Measurements from ENCODE around the gene GPR176. TPM values are rescaled to one million over a fixed set of nuclear protein-coding genes. Genes with fewer than 3 reads are reported as not detected.

The GPR176 gene
- total RNA-seq, 1 donor from 2014 or later = 4.2 TPM

- Mint-ChIP-seq H3K36me3 (ENCODE audit: low read depth) (peaks cover 14% of the 10 kb centered on the region), H3K27ac (ENCODE audit: unreplicated experiment) (no peak overlapping the region), H3K4me3 (no peak overlapping the region), H3K4me1 (no peaks in the 10 kb centered on the region), H3K27me3 (ENCODE audit: low read depth) (no peaks in the 10 kb centered on the region), H3K9me3 (no peaks in the 10 kb centered on the region)
- TF ChIP-seq, protein P1, sequence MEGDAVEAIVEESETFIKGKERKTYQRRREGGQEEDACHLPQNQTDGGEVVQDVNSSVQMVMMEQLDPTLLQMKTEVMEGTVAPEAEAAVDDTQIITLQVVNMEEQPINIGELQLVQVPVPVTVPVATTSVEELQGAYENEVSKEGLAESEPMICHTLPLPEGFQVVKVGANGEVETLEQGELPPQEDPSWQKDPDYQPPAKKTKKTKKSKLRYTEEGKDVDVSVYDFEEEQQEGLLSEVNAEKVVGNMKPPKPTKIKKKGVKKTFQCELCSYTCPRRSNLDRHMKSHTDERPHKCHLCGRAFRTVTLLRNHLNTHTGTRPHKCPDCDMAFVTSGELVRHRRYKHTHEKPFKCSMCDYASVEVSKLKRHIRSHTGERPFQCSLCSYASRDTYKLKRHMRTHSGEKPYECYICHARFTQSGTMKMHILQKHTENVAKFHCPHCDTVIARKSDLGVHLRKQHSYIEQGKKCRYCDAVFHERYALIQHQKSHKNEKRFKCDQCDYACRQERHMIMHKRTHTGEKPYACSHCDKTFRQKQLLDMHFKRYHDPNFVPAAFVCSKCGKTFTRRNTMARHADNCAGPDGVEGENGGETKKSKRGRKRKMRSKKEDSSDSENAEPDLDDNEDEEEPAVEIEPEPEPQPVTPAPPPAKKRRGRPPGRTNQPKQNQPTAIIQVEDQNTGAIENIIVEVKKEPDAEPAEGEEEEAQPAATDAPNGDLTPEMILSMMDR (conservative IDR thresholded peaks at IDR 0.05) = no peak
- no peak for DNase-seq (ENCODE audit: low read depth, low spot score)
These were observed 41.0 kb upstream of the GPR176 start for GRCh38 chr15:39961051-39961450.

GRCh38 chr15:39960411-39960810 lies 40.3 kb upstream of the GPR176 start:
- no peaks in the 10 kb centered on the region for H3K9me3 Mint-ChIP-seq
- no peaks in the 10 kb centered on the region for H3K27me3 Mint-ChIP-seq (ENCODE audit: low read depth)
- no peak for DNase-seq (ENCODE audit: low read depth, low spot score)
- peaks cover 10% of the 10 kb centered on the region for H3K36me3 Mint-ChIP-seq (ENCODE audit: low read depth)
- TF ChIP-seq, protein P1 (conservative IDR thresholded peaks at IDR 0.05) = no peak
- H3K4me1 Mint-ChIP-seq = no peaks in the 10 kb centered on the region
- H3K4me3 Mint-ChIP-seq = no peak overlapping the region
- H3K27ac Mint-ChIP-seq (ENCODE audit: unreplicated experiment) = no peak overlapping the region

DNA sequence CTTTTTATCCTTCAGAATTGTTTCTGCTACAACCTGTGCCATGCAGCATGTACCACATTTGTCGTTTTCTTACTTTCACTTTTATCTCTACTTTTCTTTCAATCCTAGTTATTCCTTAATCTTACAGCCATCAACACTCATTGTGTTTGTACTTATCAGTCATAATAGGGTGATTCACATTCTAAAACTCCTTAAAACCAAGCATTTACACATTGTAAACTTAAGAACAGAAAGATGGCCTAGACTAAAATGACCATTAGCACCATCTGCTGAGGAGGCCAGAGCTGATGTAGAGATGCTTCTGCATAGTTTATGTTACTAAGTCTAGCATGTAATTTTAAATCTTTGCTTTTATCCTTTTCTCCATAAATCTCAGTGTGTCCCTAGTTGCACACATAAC lies 39.3 kb upstream of the GPR176 start:
- Mint-ChIP-seq H3K9me3 (no peaks in the 10 kb centered on the region), H3K4me3 (no peak overlapping the region), H3K36me3 (ENCODE audit: low read depth) (peaks cover 10% of the 10 kb centered on the region), H3K27me3 (ENCODE audit: low read depth) (no peaks in the 10 kb centered on the region), H3K4me1 (no peaks in the 10 kb centered on the region), H3K27ac (ENCODE audit: unreplicated experiment) (no peak overlapping the region)
- TF ChIP-seq, protein P1 (conservative IDR thresholded peaks at IDR 0.05) = no peak
- no peak for DNase-seq (ENCODE audit: low read depth, low spot score)

- Mint-ChIP-seq H3K4me1 (no peaks in the 10 kb centered on the region), H3K27ac (ENCODE audit: unreplicated experiment) (no peak overlapping the region), H3K27me3 (ENCODE audit: low read depth) (no peaks in the 10 kb centered on the region), H3K4me3 (no peak overlapping the region), H3K9me3 (no peaks in the 10 kb centered on the region), H3K36me3 (ENCODE audit: low read depth) (peaks cover 11% of the 10 kb centered on the region)
- DNase-seq (ENCODE audit: low read depth, low spot score) = no peak
- TF ChIP-seq, protein P1 (conservative IDR thresholded peaks at IDR 0.05) = no peak
These were observed 37.4 kb upstream of the GPR176 start for GRCh38 chr15:39957481-39957880.

DNA sequence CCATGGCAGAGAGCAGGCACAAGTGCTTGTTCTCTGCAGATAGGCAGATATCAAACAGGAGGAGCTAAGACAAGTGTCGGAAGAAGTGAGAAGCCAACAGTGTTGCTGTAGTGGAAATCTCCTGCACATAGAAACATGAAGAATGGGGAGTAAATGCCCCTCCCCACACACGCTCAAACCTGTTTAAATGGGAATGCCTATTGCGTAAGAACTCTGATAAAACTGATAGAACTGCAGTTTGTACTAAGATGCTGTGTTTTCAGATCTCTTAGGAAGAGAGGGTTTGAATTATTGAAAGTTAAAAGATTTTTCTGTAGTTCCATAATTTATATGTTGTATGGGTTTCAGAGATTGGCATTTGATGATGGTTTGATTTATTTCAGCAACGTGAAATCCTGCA lies 33.5 kb upstream of the GPR176 start:
- Mint-ChIP-seq H3K27me3 (ENCODE audit: low read depth) (no peaks in the 10 kb centered on the region), H3K36me3 (ENCODE audit: low read depth) (peaks cover 13% of the 10 kb centered on the region), H3K9me3 (no peaks in the 10 kb centered on the region), H3K4me1 (no peaks in the 10 kb centered on the region), H3K4me3 (no peak overlapping the region), H3K27ac (ENCODE audit: unreplicated experiment) (no peak overlapping the region)
- DNase-seq (ENCODE audit: low read depth, low spot score) = no peak
- TF ChIP-seq, protein P1 (conservative IDR thresholded peaks at IDR 0.05) = no peak

DNA sequence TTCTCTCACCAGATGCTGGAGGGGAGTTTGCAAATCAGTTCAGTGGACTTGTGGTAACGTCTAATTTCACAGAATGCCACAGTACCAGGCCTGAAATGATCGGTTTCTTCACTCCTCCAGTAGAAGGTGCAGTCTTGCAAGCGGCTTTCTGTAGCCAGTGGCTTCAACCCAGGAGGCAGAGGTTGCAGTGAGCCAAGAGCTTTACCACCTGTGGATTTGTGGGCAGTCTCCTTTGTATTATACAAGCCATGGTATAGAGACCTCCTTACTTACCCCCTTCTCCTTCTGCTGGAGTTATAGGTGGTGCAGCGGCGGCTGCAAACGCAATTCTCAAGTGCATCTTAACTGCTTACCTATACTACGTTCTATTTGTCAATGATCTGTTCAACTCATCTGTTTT lies 31.5 kb upstream of the GPR176 start:
- Mint-ChIP-seq H3K27ac (ENCODE audit: unreplicated experiment) (no peak overlapping the region), H3K4me1 (no peaks in the 10 kb centered on the region), H3K4me3 (no peak overlapping the region), H3K9me3 (no peaks in the 10 kb centered on the region), H3K27me3 (ENCODE audit: low read depth) (no peaks in the 10 kb centered on the region), H3K36me3 (ENCODE audit: low read depth) (peaks cover 7% of the 10 kb centered on the region)
- TF ChIP-seq, protein P1 (conservative IDR thresholded peaks at IDR 0.05) = no peak
- DNase-seq (ENCODE audit: low read depth, low spot score) = no peak

Data from neural crest cell (in vitro differentiated cells).